K562 (cell line): ENCODE results near the gene PDLIM5. TPM values are rescaled to one million over a fixed set of nuclear protein-coding genes. Genes with fewer than 3 reads are reported as not detected.

Experiments
- ATAC-seq: fragments of 200-7000 bp; cut with Tn5 transposase; 3 replicates; pipeline ENCODE4 v1.9.1; 2020; ENCODE audit warnings: moderate library complexity
- BruUV-seq: library from RNA; stranded (reverse); fragments of 400-500 nt; replicated peaks from 2 replicates; lab custom pipeline; 2021; lab: Mats Ljungman, UMichigan
- CTCF ChIA-PET: fragments of 300-600 bp; formaldehyde crosslinking; extraction: SDS; loops from one replicate; lab custom pipeline; 2021; ENCODE audit warnings: low intra/inter-chr PET ratio; lab: Yijun Ruan, JAX
- POLR2A ChIA-PET: fragments of 300-600, 350-650 bp; sonication (Branson Sonifier 250); formaldehyde crosslinking; extraction: SDS; loops from one replicate; lab custom pipeline; 2021; ENCODE audit warnings: antibody characterized with exemption, inconsistent platforms; lab: Yijun Ruan, JAX
- DNase-seq, 4 experiments: peaks; one replicate each; pipeline versions ENCODE4 v3.0.0 to v3.0.0-alpha.2; 2011 to 2018; ENCODE audit warnings: low spot score in 3 of 4, mixed read lengths in 3 of 4; ENCODE audit errors: extremely low read depth in 1 of 4
- FAIRE-seq: peaks from 2 replicates; lab custom pipeline; 2011; peaks lifted over from hg19 to GRCh38; lab: Jason Lieb, UNC
- H2AFZ ChIP-seq: 2 replicates; pipeline ENCODE4 v1.6.0; 2011; ENCODE audit warnings: low read depth, low read length, control low read depth, inconsistent platforms
- H3K27ac ChIP-seq: fragments of 200-600 bp; 3 replicates; pipeline ENCODE4 v1.8.0; 2011; ENCODE audit warnings: low read depth, mild to moderate bottlenecking, control low read depth, inconsistent platforms, low read length, moderate library complexity, mixed read lengths; ENCODE audit errors: extremely low read depth
- H3K27me3 ChIP-seq, 2 experiments: fragments of 300-600 bp in 1 of 2; 2 replicates in 1 of 2; 3 replicates in 1 of 2; pipeline versions ENCODE4 v1.6.0 to v1.8.0; 2011; ENCODE audit warnings: inconsistent platforms in 2 of 2, low read length in 2 of 2, mild to moderate bottlenecking in 1 of 2, mixed read lengths in 1 of 2, moderate library complexity in 1 of 2; ENCODE audit not compliant: control insufficient read depth in 2 of 2, insufficient read depth in 2 of 2
- H3K36me3 ChIP-seq: fragments of 300-600 bp; 3 replicates; pipeline ENCODE4 v1.8.0; 2011; ENCODE audit warnings: mild to moderate bottlenecking, low read length, inconsistent platforms; ENCODE audit not compliant: control insufficient read depth, insufficient read depth
- H3K4me1 ChIP-seq, 2 experiments: fragments of 200-600 bp in 1 of 2; replicated peaks in 1 of 2; 2 replicates in 1 of 2; 3 replicates in 1 of 2; pipeline versions ENCODE4 v1.5.1 to v1.8.0; 2011; ENCODE audit warnings: inconsistent platforms in 2 of 2, low read length in 2 of 2, mild to moderate bottlenecking in 1 of 2, mixed read lengths in 1 of 2, moderate library complexity in 1 of 2; ENCODE audit not compliant: control insufficient read depth in 2 of 2, insufficient read depth in 2 of 2
- H3K4me2 ChIP-seq: 2 replicates; pipeline ENCODE4 v1.6.1; 2011; ENCODE audit warnings: low read length, control low read depth, inconsistent platforms, mixed read lengths; ENCODE audit not compliant: insufficient read depth
- H3K4me3 ChIP-seq: fragments of 200-600 bp; sonication (generic), shearing (Covaris generic); 2 replicates; pipeline ENCODE4 v1.5.1; 2016; ENCODE audit warnings: control low read depth, inconsistent platforms
- H3K79me2 ChIP-seq: fragments of 200-600 bp; 3 replicates; pipeline ENCODE4 v1.8.0; 2011; ENCODE audit warnings: low read length, inconsistent platforms; ENCODE audit not compliant: control insufficient read depth, insufficient read depth
- H3K9ac ChIP-seq, 2 experiments: 2 replicates each; pipeline versions ENCODE4 v1.6.0 to v1.6.1; 2011; ENCODE audit warnings: low read depth in 2 of 2, low read length in 2 of 2, control low read depth in 1 of 2, inconsistent platforms in 1 of 2, mild to moderate bottlenecking in 1 of 2, mixed read lengths in 1 of 2; ENCODE audit not compliant: insufficient read depth in 1 of 2
- H3K9me1 ChIP-seq: one replicate; pipeline ENCODE4 v1.6.0; 2011; ENCODE audit warnings: inconsistent platforms, mild to moderate bottlenecking, low read length, moderate library complexity; ENCODE audit not compliant: control insufficient read depth, insufficient read depth
- H3K9me3 ChIP-seq: replicated peaks from 2 replicates; pipeline ENCODE4 v1.5.1; 2011; ENCODE audit warnings: low read depth, low read length, inconsistent platforms; ENCODE audit not compliant: control insufficient read depth, insufficient read depth
- H4K20me1 ChIP-seq: replicated peaks from 2 replicates; pipeline ENCODE4 v1.6.1; 2011; ENCODE audit warnings: low read length, inconsistent platforms, mixed read lengths; ENCODE audit not compliant: control insufficient read depth, insufficient read depth
- ATF4 ChIP-seq: fragments of 450-650 bp; formaldehyde crosslinking; IDR thresholded peaks from 2 replicates; pipeline ENCODE4 v1.4.0; 2022; ENCODE audit warnings: mild to moderate bottlenecking, moderate library complexity
- CREB5 ChIP-seq: fragments of 250-450 bp; sonication (Bioruptor Pico); IDR thresholded peaks from 2 replicates; pipeline ENCODE4 v1.5.0; 2020; ENCODE audit warnings: mild to moderate bottlenecking
- GABPB1 ChIP-seq: sonication (generic); formaldehyde crosslinking; IDR thresholded peaks from 2 replicates; pipeline ENCODE4 v1.8.0; 2022; ENCODE audit warnings: mild to moderate bottlenecking, missing genetic modification reagents
- HNRNPL ChIP-seq: fragments of 200-400 bp; formaldehyde crosslinking; IDR thresholded peaks from 2 replicates; pipeline ENCODE4 v1.6.1; 2017; ENCODE audit warnings: low read depth, mild to moderate bottlenecking, low read length
- ZBTB40 ChIP-seq, 2 experiments: fragments of 450-650 bp in 1 of 2; sonication (generic) in 1 of 2; formaldehyde crosslinking in 1 of 2; IDR thresholded peaks; 2 replicates each; pipeline versions ENCODE4 v1.7.1 to v1.9.0; 2016 to 2022; ENCODE audit warnings: inconsistent platforms in 1 of 2, mild to moderate bottlenecking in 1 of 2, missing genetic modification reagents in 1 of 2
- ZNF212 ChIP-seq: fragments of 450-650 bp; formaldehyde crosslinking; IDR thresholded peaks from 2 replicates; pipeline ENCODE4 v1.4.0; 2020; ENCODE audit warnings: mild to moderate bottlenecking
- ZNF449 ChIP-seq: fragments of 250-450 bp; sonication (Bioruptor Pico); IDR thresholded peaks from 2 replicates; pipeline ENCODE4 v1.8.0; 2022; ENCODE audit warnings: moderate library complexity, mild to moderate bottlenecking, inconsistent platforms
- WGBS: fragments of 100-300 bp; shearing (Covaris generic); methylation state at CpG from one replicate; pipeline ENCODE4 v1.1.6; 2016; ENCODE audit warnings: low coverage, mixed read lengths; ENCODE audit not compliant: insufficient coverage; ENCODE audit errors: missing lambda C conversion rate; 5-methylcytosine and 5-hydroxymethylcytosine counted together
- in situ Hi-C: fragments of 300-500 bp; cut with MboI; formaldehyde crosslinking; loops from 4 replicates; pipeline ENCODE4 v1.15.0; 2018; ENCODE audit warnings: inconsistent platforms, mixed read lengths
- intact Hi-C: fragments of 100-400 bp; cut with micrococcal nuclease; formaldehyde crosslinking; loops from 2 replicates; pipeline ENCODE4 v1.14.2; 2022
- polyA plus RNA-seq, 8 experiments: library from polyadenylated mRNA; depleted of rRNA in 4 of 8; stranded (reverse) in 5 of 8; unstranded in 3 of 8; fragments of >200 nt; fragmentation: Nextera tagmentation in 2 of 8; fragmentation: Illumina TruSeq in 1 of 8; extraction: Ambion mirVana in 2 of 8; extraction: Trizol in 1 of 8; gene quantifications; 2 replicates each; pipeline versions ENCODE4 v1.2.1 to v1.2.3, GENCODE V29; 2011 to 2014; ENCODE audit warnings: inconsistent platforms in 1 of 8, missing spikeins in 1 of 8
- total RNA-seq, 7 experiments: library from RNA; depleted of rRNA in 6 of 7; stranded (reverse); fragments of >200 nt in 6 of 7; fragmentation: Illumina TruSeq in 2 of 7; extraction: Trizol in 2 of 7; gene quantifications; 2 replicates each; pipeline versions ENCODE4 v1.2.1 to v1.2.3, GENCODE V29; 2011 to 2021; ENCODE audit warnings: low replicate concordance in 1 of 7

PDLIM5 gene
- total and polyA plus RNA-seq, 9 of the 15 experiments (the other 6 are each of a cell fraction or from before 2014, with no cell fraction given): 36.9 to 127 (median 62.5) TPM

GRCh38 chr4:94439606-94440005 lies 12.1 kb upstream of the PDLIM5 start:
- Histone ChIP-seq H3K9ac (no peak overlapping the region), H2AFZ (no peak overlapping the region), H3K79me2 (no peaks in the 10 kb centered on the region), H3K4me1 (no peaks in the 10 kb centered on the region), H3K9me3 (no peaks in the 10 kb centered on the region), H3K27ac (no peak overlapping the region), H3K36me3 (no peaks in the 10 kb centered on the region), H3K4me2 (no peak overlapping the region), H3K27me3 (no peaks in the 10 kb centered on the region), H4K20me1 (no peaks in the 10 kb centered on the region), H3K4me3 (no peak overlapping the region), H3K9me1 (no peaks in the 10 kb centered on the region)
- BruUV-seq: no TSS peak
- DNase-seq (no peak), FAIRE-seq (no peak), ATAC-seq (no peak)
- TF ChIP-seq ZNF212 (CRISPR knock-in tag): no peak
- no peak for TF ChIP-seq CREB5 (CRISPR knock-in tag)
- TF ChIP-seq HNRNPL: no peak
- no peak for TF ChIP-seq GABPB1 (CRISPR knock-in tag)
- no peak for TF ChIP-seq ZNF449
- TF ChIP-seq ZBTB40 (IDR thresholded peaks at IDR 0.05): no peak
- no peak for TF ChIP-seq ZBTB40 (CRISPR knock-in tag; IDR thresholded peaks at IDR 0.05)
- TF ChIP-seq ATF4: no peak
- in situ Hi-C loops (no loop called here), intact Hi-C loops (no loop called here)
- 38% methylated on average over 2 of the region's 2 CpGs for WGBS
- POLR2A ChIA-PET: interaction anchor here (0.8 to 1.0 kb wide), 2 partner anchors 11 to 13 kb away, joined by 3 to 6 read pairs; partner anchors contain the start of gene PDLIM5
- CTCF ChIA-PET: no interaction called here
